Occipital lobe (tissue), 2 donors: ENCODE measurements around the gene OR2V2. TPM values are rescaled to one million over a fixed set of nuclear protein-coding genes. Genes with fewer than 3 reads are reported as not detected.

Source experiments
- DNase-seq: peaks from one replicate; lab custom pipeline; 2025; lab: John Stamatoyannopoulos, UW
- total RNA-seq: library from RNA; depleted of rRNA; stranded (reverse); fragments of >200 nt; gene quantifications from one replicate; pipeline ENCODE4 v1.2.3, GENCODE V29; 2014

The OR2V2 gene
- total RNA-seq, 1 donor from 2014 or later = not detected

DNA sequence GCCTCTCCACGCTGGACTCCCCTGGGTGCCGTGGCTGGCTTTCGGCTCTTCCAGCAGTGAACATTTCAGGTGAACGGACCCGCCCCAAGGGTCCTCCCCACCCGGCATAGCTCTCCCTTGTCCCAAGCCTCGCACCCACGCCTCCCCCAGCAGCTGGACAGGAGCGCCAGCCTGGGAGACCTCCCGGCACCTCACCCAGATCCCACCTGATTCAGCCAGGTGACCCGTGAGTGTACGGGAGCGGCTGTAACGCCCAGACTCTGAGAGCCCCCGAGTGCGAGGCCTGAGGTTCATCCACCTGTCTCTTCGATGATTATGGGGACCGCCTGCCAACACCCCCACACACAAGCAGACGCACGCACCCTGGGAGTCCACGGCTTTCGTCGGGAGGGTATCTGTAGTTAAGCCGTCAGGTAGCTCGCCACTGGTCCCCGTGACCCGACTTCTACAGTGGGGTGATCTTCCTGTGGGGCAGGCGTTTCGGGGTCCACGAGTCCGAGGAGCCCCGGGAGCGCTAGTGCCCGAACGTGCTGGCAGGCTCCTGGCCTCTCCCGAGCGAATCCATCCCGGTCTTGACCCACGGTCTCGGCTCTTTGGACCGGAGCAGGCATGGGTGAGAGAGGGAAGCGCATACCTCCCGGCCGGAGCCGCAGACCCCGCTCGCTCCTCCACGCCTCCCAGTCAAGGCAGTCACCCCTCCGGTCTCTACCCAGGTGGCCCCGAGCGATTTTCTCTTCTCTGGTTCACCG lies 42.8 kb downstream of the OR2V2 start:
- DNase-seq = no peak

DNA sequence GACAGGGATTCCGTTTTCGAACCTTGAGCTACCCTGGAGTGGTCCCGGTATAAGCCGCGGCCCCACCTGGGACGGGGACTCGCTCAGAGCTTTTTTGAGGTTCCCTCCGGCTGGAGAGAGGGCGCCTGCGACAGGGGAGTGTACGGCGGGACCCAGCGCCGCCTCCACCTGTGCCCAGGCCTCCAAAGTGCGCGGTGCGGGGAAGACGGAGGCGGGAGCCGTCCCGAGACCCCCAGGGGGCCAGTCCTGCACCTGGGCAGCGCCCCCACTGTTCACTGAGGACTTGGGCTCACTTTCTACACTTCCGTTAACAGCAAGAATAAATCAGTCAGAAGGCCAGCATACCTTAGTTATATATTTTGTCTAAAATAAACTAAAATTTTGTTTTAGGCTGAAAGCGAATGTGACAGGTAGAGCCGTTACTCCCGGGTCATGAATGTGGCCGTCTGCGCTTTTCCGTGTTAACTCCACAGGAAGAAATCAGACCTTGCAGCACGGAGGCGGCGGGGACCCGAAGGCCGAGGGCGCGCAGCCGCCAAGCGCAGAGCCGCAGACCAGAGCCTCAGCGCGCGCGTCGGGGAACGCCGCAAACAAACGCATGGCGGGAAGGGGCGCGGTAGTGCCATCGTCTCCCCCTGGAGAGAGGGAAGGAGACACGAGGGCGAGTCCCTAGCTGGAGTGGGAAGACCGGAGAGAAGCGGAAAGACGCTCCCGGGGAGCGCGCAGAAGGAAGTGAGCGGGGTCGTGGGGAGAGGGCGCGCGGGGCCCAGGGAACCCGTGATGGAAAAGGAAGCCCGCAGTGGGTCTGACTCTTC lies 43.5 kb downstream of the OR2V2 start:
- DNase-seq = no peak

DNA sequence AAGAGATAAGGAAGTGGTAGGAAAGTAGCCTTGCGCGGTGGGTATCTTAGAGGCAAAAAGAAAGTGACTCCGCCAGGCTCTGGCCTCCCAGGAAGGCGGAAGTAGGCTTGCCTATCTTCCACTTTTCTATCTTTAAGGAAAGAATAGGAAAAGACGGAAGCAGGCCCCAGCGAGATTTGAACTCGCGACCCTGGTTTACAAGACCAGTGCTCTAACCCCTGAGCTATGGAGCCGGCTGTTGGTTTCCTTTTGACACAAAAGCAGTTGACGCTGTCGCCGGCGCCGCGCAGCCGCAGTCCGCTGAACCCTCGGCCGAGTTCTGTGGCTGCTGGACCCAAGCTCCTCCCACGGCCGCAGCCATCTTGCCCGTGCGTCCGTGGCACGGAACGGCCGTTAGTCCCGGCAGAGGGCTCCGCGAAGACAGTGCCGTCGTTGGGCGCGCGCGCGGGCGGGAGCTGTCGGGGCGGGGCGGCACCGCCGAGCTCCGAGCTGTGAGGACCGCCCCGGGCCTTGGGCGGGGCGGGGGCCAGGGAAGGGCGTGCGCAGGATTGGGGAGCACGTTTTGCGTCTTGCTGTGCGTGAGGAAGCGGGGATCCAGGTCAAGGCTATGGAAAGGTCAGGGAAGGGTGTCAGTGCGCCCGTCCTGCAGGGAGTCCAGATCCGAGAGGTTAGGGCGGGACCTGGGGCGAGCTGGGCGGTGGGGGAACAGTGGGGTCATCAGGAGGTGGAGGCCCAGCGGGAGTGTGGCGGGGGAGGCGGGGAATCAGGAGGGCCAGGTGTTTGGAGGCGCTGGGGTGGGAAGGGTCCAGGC lies 44.3 kb downstream of the OR2V2 start:
- DNase-seq = no peak

DNA sequence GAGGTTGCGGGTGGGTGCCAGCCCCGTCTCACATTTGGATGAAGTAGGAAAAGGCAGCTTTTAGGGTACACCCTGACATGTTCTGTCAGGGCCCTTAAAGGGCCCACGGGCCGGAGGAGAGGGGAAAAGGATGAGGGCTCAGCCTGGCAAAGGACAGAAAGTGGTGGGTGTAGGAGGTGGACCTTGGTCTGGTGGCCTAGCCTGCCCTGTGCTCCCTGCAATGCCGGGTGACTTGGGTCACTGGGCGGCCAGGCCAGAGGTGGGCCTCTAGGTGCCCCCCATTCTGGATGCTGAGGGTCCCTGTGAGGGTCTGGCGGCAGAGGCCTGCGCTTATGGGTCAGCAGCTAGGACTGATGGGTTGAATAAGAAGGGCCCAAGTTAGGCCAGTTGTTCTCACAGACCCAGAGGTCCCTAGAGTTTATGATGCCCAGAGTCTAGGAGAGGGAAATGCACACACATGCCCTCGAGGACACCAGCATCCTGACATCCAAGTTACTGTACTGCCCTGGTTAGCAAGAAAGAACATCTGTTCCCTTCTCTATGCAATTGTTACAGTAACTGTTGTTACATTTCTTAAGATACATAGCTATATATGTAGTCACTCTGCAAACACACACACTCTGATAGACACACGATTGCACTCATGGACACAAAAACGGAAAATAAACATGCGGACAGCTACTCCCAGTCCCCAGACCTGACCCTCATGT lies 45.1 kb downstream of the OR2V2 start:
- DNase-seq = no peak

DNA sequence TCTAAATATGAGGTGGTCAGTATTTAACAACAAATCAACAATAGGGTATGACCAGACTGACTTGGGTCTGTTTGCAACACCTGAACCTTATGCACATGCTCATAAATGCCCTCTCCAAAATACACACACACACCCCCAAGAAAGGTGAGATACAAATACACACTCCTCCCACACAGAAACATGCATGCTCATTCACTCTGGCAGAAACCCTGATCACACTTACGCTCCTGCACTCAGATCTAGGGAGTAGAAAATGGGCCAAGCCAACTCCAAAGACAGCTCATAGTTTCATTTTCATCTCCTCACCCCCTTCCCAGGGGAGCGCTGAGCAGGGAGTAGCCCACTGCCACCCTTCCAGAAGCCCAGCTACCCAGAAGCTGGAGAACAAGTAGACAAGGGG lies 46.3 kb downstream of the OR2V2 start:
- no peak for DNase-seq

DNA sequence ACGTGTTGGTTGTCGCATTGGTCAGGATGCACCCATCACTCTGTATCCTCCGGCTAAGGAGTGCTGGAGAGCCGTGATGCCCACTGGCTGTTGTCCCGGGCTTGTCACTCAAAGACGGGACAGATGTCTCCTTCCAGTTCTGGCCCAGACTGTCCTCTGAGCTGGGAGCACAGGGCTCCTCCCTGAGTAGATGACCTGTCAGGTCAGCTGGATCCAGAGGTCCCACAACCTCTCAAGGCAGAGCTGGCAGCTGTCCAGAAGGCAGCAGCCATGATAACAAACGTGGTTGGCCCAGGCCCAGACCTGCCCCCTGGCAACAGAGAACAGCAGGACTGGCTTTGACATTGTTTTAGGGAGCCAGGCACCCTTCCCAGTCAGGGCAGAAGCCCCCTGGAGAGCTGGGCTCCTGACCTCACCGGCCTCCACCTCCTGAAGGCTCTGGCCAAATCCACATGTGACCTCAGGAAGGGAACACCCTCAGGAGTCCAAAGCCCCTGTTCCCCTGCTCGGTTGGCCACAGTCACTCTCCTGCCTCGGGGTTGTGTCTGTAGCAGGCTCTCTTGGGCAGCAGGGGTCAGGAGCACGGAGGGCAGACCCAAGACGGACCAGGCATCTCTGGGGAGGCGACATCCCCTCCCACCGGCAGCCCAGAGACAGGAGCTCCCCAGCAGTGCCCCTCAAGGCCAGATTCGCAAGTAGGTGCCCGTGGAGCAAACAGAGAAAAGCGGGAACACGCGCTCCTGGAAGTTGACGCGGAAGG lies 47.3 kb downstream of the OR2V2 start:
- no peak for DNase-seq

DNA sequence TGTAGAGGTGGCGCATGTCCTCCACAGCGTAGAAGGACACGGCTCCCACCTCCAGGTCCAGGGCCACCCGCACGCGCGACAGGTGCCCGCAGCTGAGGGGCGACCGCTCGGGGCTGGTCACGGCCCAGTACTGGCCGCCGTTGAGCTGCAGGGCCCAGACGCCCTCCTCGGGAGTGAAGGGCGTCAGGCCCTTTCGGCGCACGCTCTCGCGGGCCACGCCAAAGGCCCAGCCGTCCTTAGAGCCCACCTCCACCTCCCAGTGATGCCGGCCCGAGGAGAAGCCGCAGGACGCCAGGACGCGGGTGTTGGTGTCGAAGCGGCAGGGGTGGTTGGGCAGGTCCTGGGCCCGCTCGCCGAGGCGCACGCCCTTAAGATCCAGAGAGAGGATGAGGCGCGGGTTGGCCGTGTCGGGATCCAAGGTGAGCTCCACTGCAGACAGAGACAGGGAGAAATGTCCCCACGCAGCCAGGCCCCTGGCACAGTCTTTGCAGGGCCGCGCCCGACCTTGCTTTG lies 47.9 kb downstream of the OR2V2 start:
- DNase-seq = no peak

DNA sequence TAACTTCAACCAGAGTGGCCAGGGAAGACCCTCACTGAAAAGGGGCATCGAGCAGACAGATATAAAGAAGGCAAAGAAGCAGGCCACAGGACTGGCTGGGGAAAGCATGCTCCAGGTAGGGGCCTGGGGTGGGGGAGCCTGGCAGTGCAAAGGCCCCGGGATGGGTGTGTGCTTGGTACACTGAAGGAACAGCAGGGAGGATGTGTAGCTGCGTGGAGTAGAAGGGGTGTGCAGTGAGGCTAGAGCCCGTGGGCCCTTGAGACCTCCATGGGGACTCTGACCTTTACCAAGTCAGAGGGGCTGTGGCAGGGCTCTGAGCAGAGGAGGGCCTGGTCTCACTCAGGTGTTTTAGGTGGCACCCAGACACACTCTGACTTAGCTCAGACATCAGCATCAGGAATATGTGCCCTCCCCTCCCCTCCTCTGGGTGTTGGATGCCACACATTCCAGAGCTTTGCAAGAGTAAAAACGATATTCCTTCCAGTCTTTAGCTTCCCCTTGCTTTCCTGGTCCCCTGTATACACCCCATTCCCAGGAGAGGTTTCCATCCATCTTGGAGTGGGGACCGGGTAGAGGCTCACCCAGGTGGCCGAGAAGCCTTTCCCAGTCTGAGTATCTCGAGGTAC lies 50.1 kb downstream of the OR2V2 start:
- DNase-seq = no peak

DNA sequence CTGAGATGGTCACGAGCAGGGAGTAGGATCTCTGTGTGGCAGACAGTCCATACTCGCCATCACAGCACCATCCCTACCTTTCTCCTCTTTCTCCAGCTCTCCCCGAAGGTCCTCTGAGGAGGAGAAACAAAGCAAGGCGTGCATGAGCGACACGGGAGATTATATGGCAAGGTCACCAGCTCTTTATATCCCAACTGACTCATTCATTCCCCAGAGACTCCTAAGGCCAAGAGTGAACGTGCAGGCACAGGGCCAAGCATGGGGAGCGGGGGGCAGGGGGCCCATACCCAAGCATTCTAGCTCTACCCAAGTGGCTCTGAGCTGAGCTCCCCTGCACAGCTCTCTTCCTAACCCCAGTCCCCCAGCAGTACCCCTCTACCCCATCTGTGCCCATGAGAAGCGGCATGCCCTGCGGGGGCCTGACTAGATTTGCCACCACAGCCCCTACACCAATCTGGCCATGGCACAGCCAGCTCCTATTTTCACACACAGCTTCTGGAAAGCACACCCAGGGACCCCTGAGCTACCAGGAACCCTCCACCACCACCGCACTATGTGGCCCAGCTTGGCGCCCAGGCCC lies 50.8 kb downstream of the OR2V2 start:
- no peak for DNase-seq

DNA sequence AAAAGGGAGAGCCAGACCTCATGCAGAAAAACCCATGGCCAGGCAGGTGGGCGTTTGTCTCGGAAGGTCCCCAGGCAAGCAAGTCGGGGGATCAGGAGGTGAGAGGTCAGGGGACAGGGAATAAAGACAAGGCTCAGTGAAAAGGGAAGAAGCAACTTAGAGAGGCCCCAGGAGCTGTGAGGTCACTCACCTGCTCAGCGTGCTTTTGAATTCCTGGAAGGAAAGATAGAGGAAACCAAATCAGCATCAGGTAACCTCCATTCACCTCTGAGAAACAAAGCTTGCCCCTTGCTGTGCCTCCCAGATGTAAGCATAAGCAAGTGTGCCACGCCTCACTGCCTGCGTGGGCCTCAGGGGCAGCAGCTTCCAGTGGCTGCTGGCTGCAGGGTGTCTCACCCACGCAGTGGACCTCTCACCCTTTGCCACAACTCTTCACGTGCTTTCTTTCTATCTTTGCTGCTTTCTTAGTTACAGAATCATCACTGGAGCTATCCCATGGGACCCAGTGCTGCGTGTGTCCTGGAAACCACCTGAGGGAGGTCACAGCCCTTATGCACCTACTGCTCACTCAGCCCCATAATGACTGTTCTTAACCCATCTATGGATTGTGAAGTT lies 51.6 kb downstream of the OR2V2 start:
- DNase-seq = no peak

DNA sequence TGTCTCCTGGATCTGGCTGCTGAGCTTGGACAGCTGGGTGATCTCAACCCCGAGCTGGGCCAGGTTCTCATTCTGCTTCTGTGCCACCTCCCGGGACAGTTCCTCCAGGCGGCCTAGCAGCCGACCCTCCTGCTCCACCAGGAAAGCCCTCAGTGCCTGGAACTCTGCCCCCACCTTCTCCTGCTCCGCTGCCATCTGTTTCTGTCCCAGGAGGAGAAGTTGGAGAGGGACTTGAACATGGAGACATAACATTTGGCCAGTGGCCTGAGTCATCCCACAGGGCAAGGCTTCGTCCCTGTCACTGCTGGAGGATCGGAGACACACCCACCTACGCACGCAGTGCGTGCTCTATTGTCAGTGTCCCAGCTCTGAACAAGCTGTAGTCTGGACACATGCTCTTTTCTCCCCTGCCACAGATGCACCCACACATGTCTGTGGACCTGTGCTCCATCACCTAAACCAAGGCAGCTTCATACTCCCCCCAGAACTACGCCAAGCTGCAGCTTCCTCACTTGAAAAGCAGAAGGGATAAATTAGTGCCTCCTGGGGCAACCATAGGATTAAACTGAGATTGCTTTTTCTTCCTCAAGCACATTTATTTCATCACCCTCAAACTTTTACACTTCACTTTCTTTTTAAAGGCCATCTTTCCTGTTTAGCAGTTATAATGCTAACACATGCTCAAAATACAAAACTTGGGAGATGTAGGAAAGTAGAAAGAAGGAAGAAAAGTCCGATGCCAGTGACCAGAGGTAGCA lies 52.7 kb downstream of the OR2V2 start:
- no peak for DNase-seq

DNA sequence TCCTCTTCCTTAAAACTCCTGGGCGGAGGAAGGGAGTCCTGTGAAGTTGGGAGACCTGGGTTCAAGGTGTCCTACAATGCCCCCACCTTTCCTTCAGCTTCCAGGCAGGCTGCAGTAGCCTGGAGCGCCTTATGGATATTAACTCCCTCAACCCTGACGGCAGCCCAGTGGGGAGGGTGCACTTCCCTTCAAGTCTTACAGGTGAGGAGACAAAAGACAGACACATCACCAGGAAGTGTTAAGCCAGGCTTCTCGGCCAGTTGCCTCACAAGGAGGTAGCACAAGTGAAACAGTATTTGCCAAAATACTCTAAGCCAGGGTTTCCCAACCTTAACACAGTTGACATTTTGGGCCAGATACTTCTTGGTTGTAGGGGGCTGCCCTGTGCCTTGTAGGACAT lies 53.4 kb downstream of the OR2V2 start:
- no peak for DNase-seq

DNA sequence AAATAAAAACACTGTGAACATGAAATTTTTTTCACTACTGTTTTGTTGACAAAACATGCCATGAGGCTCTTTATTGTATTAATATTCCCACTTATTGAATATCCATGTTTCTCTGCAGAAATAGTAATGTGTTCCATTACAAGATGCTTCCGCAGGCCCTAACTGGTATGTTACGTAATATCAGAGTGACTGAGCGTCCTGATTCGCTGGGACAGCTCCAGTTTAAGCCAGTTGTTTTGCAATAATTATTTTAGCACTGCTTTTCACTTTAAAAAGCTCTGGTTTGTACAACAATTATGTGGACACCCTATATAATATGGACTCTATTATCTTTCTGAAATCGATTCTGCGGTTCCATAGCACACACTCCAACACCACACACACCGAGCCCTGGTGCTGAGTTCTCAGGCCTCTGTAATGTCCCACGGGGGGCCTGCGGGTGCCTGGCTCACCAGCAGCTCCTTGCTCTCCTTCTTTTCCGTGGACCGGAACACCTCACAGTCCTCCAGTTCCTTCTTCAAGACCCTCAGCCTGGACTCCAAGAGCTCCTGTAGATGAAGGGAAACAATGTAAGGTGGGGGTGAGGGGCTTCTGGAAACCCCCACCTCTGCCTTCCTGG lies 55.8 kb downstream of the OR2V2 start:
- DNase-seq = no peak

DNA sequence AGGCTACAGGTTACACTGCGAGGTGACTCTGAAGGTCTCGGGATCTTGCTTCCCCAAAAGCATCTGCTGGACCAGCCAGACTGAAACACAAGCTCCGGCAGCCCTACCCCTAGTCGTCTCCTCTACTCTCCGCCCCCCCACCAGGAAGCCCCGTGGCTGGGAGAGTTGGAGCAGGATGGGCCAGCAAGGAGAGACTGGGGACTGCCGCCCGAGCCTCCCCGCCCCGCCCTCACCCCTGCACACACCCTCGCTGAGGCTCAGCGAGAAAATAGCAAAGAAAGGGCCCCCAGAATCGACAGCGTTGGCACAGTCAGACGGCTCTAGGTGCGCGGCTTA lies 56.4 kb downstream of the OR2V2 start:
- DNase-seq = no peak

DNA sequence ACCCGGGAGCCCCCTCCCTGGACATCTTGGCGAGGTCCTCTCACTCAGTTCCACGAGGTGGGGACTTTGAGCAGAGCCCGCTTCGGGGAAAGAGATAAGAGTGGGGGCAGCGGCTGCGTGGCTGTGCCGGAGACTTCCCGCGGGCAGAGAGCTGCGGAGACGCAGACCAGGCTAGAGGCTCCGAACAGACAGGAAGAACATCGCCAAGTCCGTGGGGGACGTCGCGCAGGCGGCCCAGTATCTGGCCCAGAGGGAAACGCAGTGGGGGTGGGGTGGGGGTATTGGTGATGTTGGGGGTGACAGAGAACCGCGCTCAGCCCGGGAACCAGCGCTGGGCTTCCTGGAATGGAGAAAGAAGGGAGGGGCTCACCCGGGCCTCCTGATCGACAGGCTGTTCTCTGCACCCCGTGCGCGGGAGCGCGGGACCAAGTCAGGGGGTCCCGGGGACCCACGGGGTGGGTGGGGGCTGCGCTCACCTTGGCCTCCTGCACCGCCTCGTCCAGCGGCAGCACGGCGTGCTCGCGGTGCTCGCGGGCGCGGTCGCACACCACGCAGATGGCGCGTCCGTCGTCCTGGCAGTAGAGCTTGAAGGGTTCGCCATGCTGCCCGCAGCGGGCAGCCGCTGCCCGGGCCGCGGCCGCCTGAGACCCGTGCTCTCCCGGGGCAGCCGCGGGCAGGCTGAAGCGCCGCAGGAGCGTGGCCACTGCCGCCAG lies 56.9 kb downstream of the OR2V2 start:
- DNase-seq = no peak

DNA sequence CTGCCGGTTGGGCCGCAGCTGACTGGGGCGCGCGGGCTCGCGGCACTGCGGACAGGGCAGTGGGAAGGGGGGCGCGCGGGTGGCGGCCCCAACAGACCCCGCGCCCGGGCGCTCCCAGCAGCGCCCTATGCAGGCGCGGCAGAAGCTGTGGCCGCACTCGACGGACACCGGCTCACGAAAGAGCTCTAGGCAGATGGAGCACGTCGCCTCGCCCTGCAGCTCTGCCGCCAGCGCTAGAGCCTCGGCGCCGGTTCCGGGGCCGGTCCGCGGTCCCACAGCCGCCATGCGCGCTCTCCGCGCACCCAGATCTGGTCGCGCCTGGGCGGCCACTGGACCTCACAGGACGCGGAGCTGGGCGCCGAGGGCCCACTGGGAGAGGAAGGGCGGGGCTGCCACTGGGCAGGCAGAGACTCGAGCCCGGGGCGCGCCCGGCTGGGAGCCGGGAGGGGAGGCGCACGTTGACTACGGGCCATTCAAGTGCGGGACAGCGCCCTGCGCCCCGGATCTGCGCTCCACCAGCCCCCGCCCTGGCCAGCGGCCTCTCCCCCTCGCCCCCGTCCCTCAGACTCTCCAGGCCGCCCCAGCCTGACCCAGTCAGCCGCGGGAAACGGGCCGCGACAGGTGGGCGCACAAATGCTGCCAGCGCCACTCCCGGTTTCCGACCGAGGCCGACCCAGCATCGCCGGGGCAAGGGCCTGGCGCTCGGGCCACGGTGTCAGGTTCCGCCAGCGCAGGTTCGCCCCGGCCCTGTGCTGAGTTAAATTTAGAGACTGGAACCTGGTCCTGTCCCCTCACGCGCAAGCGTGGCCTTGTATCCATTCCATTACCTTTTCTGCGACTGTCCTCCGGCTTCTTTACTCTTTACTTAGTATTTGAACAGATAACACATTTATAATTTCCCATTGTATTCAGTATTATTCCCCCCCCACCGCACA lies 57.7 kb downstream of the OR2V2 start, which contains the start of gene TRIM7:
TSS of gene TRIM7 (minus strand) at position 371 of the 935 bp plus-strand sequence. CDS start at position 285, 86 bp downstream.
- no peak for DNase-seq
